GM13977 (cell line): ENCODE measurements around the gene ANXA2R.
"Not testable (repeated sequence)": the region's sequence is repeated elsewhere in the genome, so short reads cannot be mapped to it uniquely, and the experiment has no call there.

ENCODE experiments used
- DNase-seq: peaks from one replicate; pipeline ENCODE4 v3.0.0; 2012; ENCODE audit warnings: low spot score
- CTCF ChIP-seq: IDR thresholded peaks from 2 replicates; pipeline ENCODE4 v1.5.1; 2012; ENCODE audit warnings: mild to moderate bottlenecking, control low read depth; ENCODE audit not compliant: insufficient read depth; ENCODE audit errors: extremely low read depth, missing control alignments
- in situ Hi-C: fragments of 300-500 bp; cut with MboI; formaldehyde crosslinking; loops from one replicate; pipeline ENCODE4 v1.12.0; 2022; ENCODE audit warnings: low sequenced_read_pairs, low pct_unique_long_range_greater_than_20kb, mixed read lengths, inconsistent platforms; ENCODE audit not compliant: unreplicated experiment

Gene ANXA2R

GRCh38 chr5:43065387-43065947, 25.3 kb upstream of the ANXA2R start:
- no peak for DNase-seq
- in situ Hi-C loops: no loop called here
- no peak for TF ChIP-seq CTCF

- no peak for TF ChIP-seq CTCF
Observed at GRCh38 chr5:43063721-43064171, 23.6 kb upstream of the ANXA2R start.

GRCh38 chr5:43061352-43062075, 21.4 kb upstream of the ANXA2R start:
- in situ Hi-C loops: no loop called here
- TF ChIP-seq CTCF: no peak
- DNase-seq: no peak

More at GRCh38 chr5:43063721-43064171, 23.6 kb upstream of the ANXA2R start:
- in situ Hi-C loops: no loop called here
- DNase-seq: no peak

GRCh38 chr5:43060020-43060419, 19.9 kb upstream of the ANXA2R start:
- in situ Hi-C loops, DNase-seq: not testable (repeated sequence)

GRCh38 chr5:43055098-43055497, 15.0 kb upstream of the ANXA2R start:
- in situ Hi-C loops: not testable (repeated sequence)

GRCh38 chr5:43051684-43052083, 11.6 kb upstream of the ANXA2R start:
- in situ Hi-C loops: no loop called here
- TF ChIP-seq CTCF: no peak
- no peak for DNase-seq

More at GRCh38 chr5:43055098-43055497, 15.0 kb upstream of the ANXA2R start:
- DNase-seq: not testable (repeated sequence)

- in situ Hi-C loops: no loop called here
- DNase-seq: no peak
- TF ChIP-seq CTCF: no peak
Observed at GRCh38 chr5:43050384-43050783, 10.3 kb upstream of the ANXA2R start.
